GM12878 (cell line): Measurements from ENCODE around the gene DMD.

Experiments used
- CUX1 ChIP-seq: IDR thresholded peaks from 2 replicates; pipeline ENCODE4 v1.6.1; 2012; ENCODE audit warnings: improper control_type of control experiment, low read depth, low read length; ENCODE audit not compliant: insufficient replicate concordance
- JUNB ChIP-seq: IDR thresholded peaks from 2 replicates; pipeline ENCODE4 v1.6.1; 2016; ENCODE audit warnings: antibody characterized with exemption, mild to moderate bottlenecking
- KAT2A ChIP-seq: conservative IDR thresholded peaks from 2 replicates; pipeline ENCODE4 v1.6.1; 2011; ENCODE audit warnings: low read depth, low read length; ENCODE audit not compliant: control insufficient read depth
- KLF5 ChIP-seq: fragments of 450-650 bp; IDR thresholded peaks from 2 replicates; pipeline ENCODE4 v1.6.1; 2014; ENCODE audit warnings: mild to moderate bottlenecking; ENCODE audit not compliant: partially characterized antibody
- SIX5 ChIP-seq: IDR thresholded peaks from 2 replicates; pipeline ENCODE4 v1.6.1; 2011; ENCODE audit warnings: mild to moderate bottlenecking, low read depth, low read length, moderate library complexity; ENCODE audit not compliant: severe bottlenecking
- TCF12 ChIP-seq: IDR thresholded peaks from 2 replicates; pipeline ENCODE4 v1.6.1; 2011; ENCODE audit warnings: low read depth, mild to moderate bottlenecking, low read length

GRCh38 chrX:31653422-31653821, 1557.9 kb downstream of the DMD start:
- no peak for TF ChIP-seq CUX1
- TF ChIP-seq KAT2A, result no peak
- no peak for TF ChIP-seq TCF12
- no peak for TF ChIP-seq KLF5
- TF ChIP-seq SIX5, result no peak
- TF ChIP-seq JUNB, result no peak
